Ovary (tissue), 9 donors: ENCODE data around the gene DENND2D. TPM values are rescaled to one million over a fixed set of nuclear protein-coding genes. Genes with fewer than 3 reads are reported as not detected.

Source experiments
- DNase-seq, 5 donors: peaks; one replicate each; pipeline ENCODE4 v3.0.0-alpha.2; 2019 to 2020
- H3K27ac ChIP-seq, 2 donors: fragments of 200-600 bp; one replicate each; pipeline versions ENCODE4 v1.5.1 to v1.8.0; 2019 to 2022
- H3K27me3 ChIP-seq: fragments of 200-600 bp; one replicate; pipeline ENCODE4 v1.8.0; 2022
- H3K36me3 ChIP-seq: fragments of 200-600 bp; sonication (generic); one replicate; pipeline ENCODE4 v1.5.1; 2019
- H3K4me1 ChIP-seq: one replicate; pipeline ENCODE4 v1.8.1; 2013; ENCODE audit warnings: mild to moderate bottlenecking, moderate library complexity; ENCODE audit not compliant: insufficient read depth
- H3K4me3 ChIP-seq: fragments of 200-600 bp; sonication (generic); one replicate; pipeline ENCODE4 v1.5.1; 2017
- H3K9me3 ChIP-seq, 2 donors: fragments of 200-600 bp in 1 of 2; sonication (generic) in 1 of 2; one replicate each; pipeline versions ENCODE4 v1.5.1 to v1.8.1; 2013 to 2019; ENCODE audit warnings: mild to moderate bottlenecking in 1 of 2, moderate library complexity in 1 of 2
- CTCF ChIP-seq, 3 donors: fragments of 450-650 bp in 2 of 3; fragments of 200-600 bp in 1 of 3; IDR thresholded peaks; one replicate each; pipeline versions ENCODE4 v1.5.1 to v1.8.0; 2016 to 2022; ENCODE audit warnings: antibody characterized with exemption in 3 of 3, mild to moderate bottlenecking in 1 of 3
- EP300 ChIP-seq: sonication (generic); formaldehyde crosslinking; IDR thresholded peaks from one replicate; pipeline ENCODE4 v1.6.1; 2017; ENCODE audit warnings: antibody characterized with exemption
- POLR2A ChIP-seq: fragments of 450-650 bp; IDR thresholded peaks from one replicate; pipeline ENCODE4 v1.6.1; 2017; ENCODE audit warnings: antibody characterized with exemption, mild to moderate bottlenecking, moderate library complexity
- WGBS, 3 donors: extraction: QIAGEN DNeasy Blood & Tissue Kit in 1 of 3; methylation state at CpG; one replicate each; pipeline versions ENCODE4 v1.1.5 to v1.1.7; 2013 to 2017; 5-methylcytosine and 5-hydroxymethylcytosine counted together
- intact Hi-C, 4 donors: fragments of 100-400 bp; cut with DNase I; formaldehyde crosslinking; loops; one replicate each; pipeline versions ENCODE4 v1.11.0 to v1.15.1; 2022 to 2023
- polyA plus RNA-seq, 2 donors: library from polyadenylated mRNA; stranded (reverse); fragments of 200-250 nt in 1 of 2; fragments of 350-450 nt in 1 of 2; fragmentation: Illumina TruSeq in 1 of 2; extraction: RNeasy Lipid Tissue Mini Kit (QIAGEN cat#74804) in 1 of 2; gene quantifications; one replicate each; pipeline ENCODE4 v1.2.3, GENCODE V29; 2013 to 2014
- total RNA-seq, 7 donors: library from RNA; depleted of rRNA in 2 of 7; stranded (reverse); fragments of >200 nt in 2 of 7; fragmentation: NEBNext Ultra II Directional in 3 of 7; extraction: Animal tissue kit (Norgen Biotek cat#: 25700) in 3 of 7; gene quantifications; one replicate each; pipeline versions ENCODE4 v1.1.0 to v1.2.4, GENCODE V29; 2016 to 2023
- donor health status: DM: no; HTN: no; CAD: no; lungs with moderate emphysema.
- donor health status: DM: no; HTN: no; CAD: no.
- donor health status: Bipolar disorder and iron deficiency.
- donor health status: DM: yes; HTN: yes; CAD: no.
- donor health status: DM: no; HTN: no; CAD: no.
- donor health status: DM: yes; HTN: yes; CAD: no.

DENND2D gene
- total and polyA plus RNA-seq, 9 donors, result 2.5 to 19.0 (median 9.5) TPM

GRCh38 chr1:111201275-111202090, 1.0 kb upstream of the DENND2D start:
- no peaks in the 10 kb centered on the region for H3K4me1 ChIP-seq
- H3K4me3 ChIP-seq, result no peak overlapping the region
- no peaks in the 10 kb centered on the region for H3K9me3 ChIP-seq
- no peaks in the 10 kb centered on the region for H3K36me3 ChIP-seq
- intact Hi-C loops, result no loop called here
- 60 to 70% (median 68%) methylated on average over 5 of the region's 5 CpGs for WGBS, 3 donors
- no peak overlapping the region for H3K27ac ChIP-seq
- TF ChIP-seq CTCF (IDR thresholded peaks at IDR 0.05), result no peak
- H3K27me3 ChIP-seq, result no peaks in the 10 kb centered on the region
- no peak for DNase-seq

- TF ChIP-seq EP300 (no peak), POLR2A (no peak), CTCF (IDR thresholded peaks at IDR 0.05) (no peak)
- WGBS, 3 donors, result 72 to 81% (median 80%) methylated on average over 3 of the region's 3 CpGs
- no peaks in the 10 kb centered on the region for H3K27me3 ChIP-seq
- no peaks in the 10 kb centered on the region for H3K9me3 ChIP-seq
- no peak for DNase-seq
- H3K4me1 ChIP-seq, result no peaks in the 10 kb centered on the region
- intact Hi-C loops, result no loop called here
- H3K27ac ChIP-seq, result no peak overlapping the region
- no peak overlapping the region for H3K4me3 ChIP-seq
- H3K36me3 ChIP-seq, result no peaks in the 10 kb centered on the region
Measured at GRCh38 chr1:111200802-111201161, 336 bp upstream of the DENND2D start.

GRCh38 chr1:111199329-111199728, 1.1 kb downstream of the DENND2D start:
- Histone ChIP-seq H3K4me1 (peaks cover 1% of the 10 kb centered on the region), H3K4me3 (no peak overlapping the region), H3K36me3 (no peaks in the 10 kb centered on the region), H3K27ac (no peak overlapping the region), H3K27me3 (no peaks in the 10 kb centered on the region), H3K9me3 (no peaks in the 10 kb centered on the region)
- TF ChIP-seq EP300 (no peak), POLR2A (no peak), CTCF (IDR thresholded peaks at IDR 0.05) (no peak)
- 90 to 96% (median 94%) methylated on average over 3 of the region's 3 CpGs for WGBS, 3 donors
- DNase-seq, result no peak
- intact Hi-C loops, result no loop called here

- peaks cover 1% of the 10 kb centered on the region for H3K4me1 ChIP-seq
- H3K27ac ChIP-seq, result no peak overlapping the region
- WGBS, 3 donors, result 94 to 98% (median 96%) methylated on average over 5 of the region's 5 CpGs
- H3K27me3 ChIP-seq, result no peaks in the 10 kb centered on the region
- no peak for TF ChIP-seq CTCF (IDR thresholded peaks at IDR 0.05)
- TF ChIP-seq EP300, result no peak
- TF ChIP-seq POLR2A, result no peak
- no peak for DNase-seq
- intact Hi-C loops, result no loop called here
- no peaks in the 10 kb centered on the region for H3K36me3 ChIP-seq
- H3K4me3 ChIP-seq, result no peak overlapping the region
- no peaks in the 10 kb centered on the region for H3K9me3 ChIP-seq
Measured at GRCh38 chr1:111198836-111199235, 1.6 kb downstream of the DENND2D start.
